HepG2 (cell line): Measurements from ENCODE around the gene BANK1. TPM values are rescaled to one million over a fixed set of nuclear protein-coding genes. Genes with fewer than 3 reads are reported as not detected.

ENCODE experiments used
- ATAC-seq: fragments of 200-7000 bp; cut with Tn5 transposase; 3 replicates; pipeline ENCODE4 v1.9.1; 2020; ENCODE audit warnings: mild to moderate bottlenecking, moderate library complexity
- BruUV-seq: library from RNA; stranded (reverse); fragments of 400-500 nt; replicated peaks from 2 replicates; lab custom pipeline; 2021; lab: Mats Ljungman, UMichigan
- CTCF ChIA-PET: fragments of 300-600 bp; formaldehyde crosslinking; extraction: SDS; loops from one replicate; lab custom pipeline; 2021; ENCODE audit warnings: low total read pairs, inconsistent platforms, low intra/inter-chr PET ratio; lab: Yijun Ruan, JAX
- POLR2A ChIA-PET: fragments of 350-600 bp; sonication (Branson Sonifier 250); formaldehyde crosslinking; loops from one replicate; lab custom pipeline; 2020; ENCODE audit warnings: antibody characterized with exemption, inconsistent platforms; lab: Yijun Ruan, JAX
- DNase-seq: peaks from one replicate; pipeline ENCODE4 v3.0.0-alpha.2; 2015; ENCODE audit warnings: low spot score
- FAIRE-seq: peaks from 3 replicates; lab custom pipeline; 2011; peaks lifted over from hg19 to GRCh38; lab: Jason Lieb, UNC
- H2AFZ ChIP-seq: one replicate; pipeline ENCODE4 v1.6.1; 2011; ENCODE audit warnings: low read length, inconsistent platforms
- H3K27ac ChIP-seq: fragments of 300-600 bp; 3 replicates; pipeline ENCODE4 v1.8.0; 2011; ENCODE audit warnings: mixed run types, mild to moderate bottlenecking, mixed read lengths, low read length, inconsistent platforms; ENCODE audit not compliant: insufficient read depth; ENCODE audit errors: extremely low read length
- H3K27me3 ChIP-seq, 2 experiments: fragments of 200-600 bp in 1 of 2; 2 replicates in 1 of 2; 3 replicates in 1 of 2; pipeline versions ENCODE4 v1.6.0 to v1.8.0; 2011; ENCODE audit warnings: low read length in 2 of 2, mild to moderate bottlenecking in 2 of 2, moderate library complexity in 2 of 2, inconsistent platforms in 1 of 2; ENCODE audit not compliant: insufficient read depth in 2 of 2, control insufficient read depth in 1 of 2
- H3K36me3 ChIP-seq, 2 experiments: fragments of 200-600 bp in 1 of 2; replicated peaks in 1 of 2; 2 replicates in 1 of 2; 3 replicates in 1 of 2; pipeline versions ENCODE4 v1.5.1 to v1.8.0; 2011; ENCODE audit warnings: low read length in 2 of 2, inconsistent platforms in 1 of 2; ENCODE audit not compliant: insufficient read depth in 2 of 2, control insufficient read depth in 1 of 2
- H3K4me1 ChIP-seq: 2 replicates; pipeline ENCODE4 v1.5.1; 2012; ENCODE audit warnings: low read length, inconsistent platforms; ENCODE audit not compliant: insufficient read depth
- H3K4me2 ChIP-seq: 2 replicates; pipeline ENCODE4 v1.6.0; 2011; ENCODE audit warnings: low read depth, low read length, inconsistent platforms
- H3K4me3 ChIP-seq, 3 experiments: fragments of 200-600 bp in 1 of 3; sonication (generic), shearing (Covaris generic) in 1 of 3; replicated peaks in 1 of 3; 2 replicates each; pipeline ENCODE4 v1.5.1; 2011 to 2016; ENCODE audit warnings: low read length in 3 of 3, inconsistent platforms in 2 of 3, low read depth in 2 of 3, mild to moderate bottlenecking in 2 of 3, control low read depth in 1 of 3, mixed read lengths in 1 of 3; ENCODE audit not compliant: insufficient read depth in 1 of 3
- H3K79me2 ChIP-seq: one replicate; pipeline ENCODE4 v1.6.1; 2011; ENCODE audit warnings: low read length, inconsistent platforms; ENCODE audit not compliant: insufficient read depth
- H3K9ac ChIP-seq: 2 replicates; pipeline ENCODE4 v1.6.0; 2011; ENCODE audit warnings: mild to moderate bottlenecking, low read depth, low read length, inconsistent platforms; ENCODE audit not compliant: insufficient read depth
- H3K9me3 ChIP-seq: 2 replicates; pipeline ENCODE4 v1.5.1; 2012; ENCODE audit warnings: mild to moderate bottlenecking, low read length
- H4K20me1 ChIP-seq: 2 replicates; pipeline ENCODE4 v1.6.0; 2011; ENCODE audit warnings: inconsistent platforms, mild to moderate bottlenecking, low read length, moderate library complexity; ENCODE audit not compliant: insufficient read depth
- MAFK ChIP-seq, 2 experiments: IDR thresholded peaks in 1 of 2; conservative IDR thresholded peaks in 1 of 2; 2 replicates each; pipeline ENCODE4 v1.6.1; 2011; ENCODE audit warnings: improper control_type of control experiment in 2 of 2, low read length in 2 of 2
- WGBS: methylation state at CpG from one replicate; pipeline ENCODE4 v1.1.6; 2017; ENCODE audit warnings: low lambda C conversion rate; 5-methylcytosine and 5-hydroxymethylcytosine counted together
- in situ Hi-C: cut with HindIII; loops from 2 replicates; pipeline ENCODE4 v1.10.0; 2017; ENCODE audit warnings: low pct_unique_long_range_greater_than_20kb; ENCODE audit not compliant: extremely low pct_ligation_motif_present
- intact Hi-C: fragments of 100-400 bp; cut with micrococcal nuclease; formaldehyde crosslinking; loops from one replicate; pipeline ENCODE4 v1.10.0; 2022; ENCODE audit not compliant: unreplicated experiment
- polyA plus RNA-seq, 8 experiments: library from polyadenylated mRNA; depleted of rRNA in 3 of 8; stranded (reverse) in 7 of 8; unstranded in 1 of 8; fragments of >200 nt; fragmentation: Illumina TruSeq in 4 of 8; extraction: Trizol in 4 of 8; gene quantifications; 2 replicates each; pipeline versions ENCODE4 v1.2.1 to v1.2.3, GENCODE V29; 2011 to 2016; ENCODE audit warnings: low read depth in 4 of 8, missing spikeins in 1 of 8, mixed read lengths in 1 of 8; ENCODE audit not compliant: insufficient read depth in 1 of 8
- total RNA-seq, 5 experiments: library from RNA; depleted of rRNA; stranded (reverse); fragments of >200 nt; fragmentation: Illumina TruSeq; extraction: Trizol; gene quantifications; 2 replicates each; pipeline ENCODE4 v1.2.3, GENCODE V29; 2016; ENCODE audit warnings: low read depth in 1 of 5
- TF ChIP-seq, protein P1 (sequence below): sonication (generic); formaldehyde crosslinking; IDR thresholded peaks from 2 replicates; pipeline ENCODE4 v1.4.0; 2020; ENCODE audit warnings: mild to moderate bottlenecking, missing genetic modification reagents

Gene BANK1
- total and polyA plus RNA-seq, 2 of the 13 experiments (the other 11 are each of a cell fraction or from before 2014, with no cell fraction given), result 0.15 TPM; not detected in 1

DNA sequence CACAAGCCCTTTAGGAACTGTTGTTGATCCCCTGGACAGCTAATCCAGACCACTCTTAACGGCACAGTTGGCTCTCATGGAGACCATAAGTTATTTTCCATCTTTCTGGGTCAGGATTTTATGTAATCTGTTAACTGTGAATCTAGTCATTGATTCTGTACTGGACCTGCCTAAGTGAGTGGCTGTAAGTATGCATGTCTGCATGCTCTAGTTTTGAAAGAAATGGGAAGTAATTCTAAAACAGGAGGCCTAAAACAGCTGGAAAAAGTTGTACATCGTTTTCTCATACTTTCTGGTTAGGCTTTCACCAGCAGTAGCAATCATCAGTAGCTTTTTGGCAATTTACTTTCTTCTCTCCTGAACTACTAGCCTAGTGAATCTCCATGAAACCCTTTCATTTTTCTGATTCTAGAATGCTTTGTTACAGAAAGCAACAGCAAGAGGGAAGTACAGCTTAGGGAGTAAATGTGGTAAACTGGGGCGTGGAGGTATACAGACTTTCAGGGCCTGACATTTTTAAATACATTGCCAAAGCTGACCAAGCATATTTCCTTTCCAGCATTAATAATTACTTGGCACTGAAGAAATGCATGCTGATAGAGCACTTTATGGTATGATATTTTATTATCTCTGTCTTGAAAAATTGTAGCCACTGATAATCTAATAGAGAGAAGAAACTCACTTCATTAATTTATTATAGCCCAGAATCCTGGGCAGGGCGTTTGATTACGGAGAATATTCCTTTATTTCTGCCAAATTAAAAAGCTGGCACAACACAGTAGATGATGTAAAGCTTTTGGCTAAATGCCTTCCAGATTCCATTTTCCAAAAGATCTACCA, 202.7 kb downstream of the BANK1 start:
- Histone ChIP-seq H3K79me2 (no peaks in the 10 kb centered on the region), H3K36me3 (no peaks in the 10 kb centered on the region), H3K27me3 (no peaks in the 10 kb centered on the region), H4K20me1 (no peaks in the 10 kb centered on the region), H3K9ac (no peak overlapping the region), H3K4me3 (no peak overlapping the region), H3K4me2 (no peak overlapping the region), H3K4me1 (no peaks in the 10 kb centered on the region), H3K27ac (no peak overlapping the region), H3K9me3 (no peaks in the 10 kb centered on the region), H2AFZ (no peak overlapping the region)
- CTCF ChIA-PET, result no interaction called here
- in situ Hi-C loops (no loop called here), intact Hi-C loops (no loop called here)
- TF ChIP-seq, protein P1, sequence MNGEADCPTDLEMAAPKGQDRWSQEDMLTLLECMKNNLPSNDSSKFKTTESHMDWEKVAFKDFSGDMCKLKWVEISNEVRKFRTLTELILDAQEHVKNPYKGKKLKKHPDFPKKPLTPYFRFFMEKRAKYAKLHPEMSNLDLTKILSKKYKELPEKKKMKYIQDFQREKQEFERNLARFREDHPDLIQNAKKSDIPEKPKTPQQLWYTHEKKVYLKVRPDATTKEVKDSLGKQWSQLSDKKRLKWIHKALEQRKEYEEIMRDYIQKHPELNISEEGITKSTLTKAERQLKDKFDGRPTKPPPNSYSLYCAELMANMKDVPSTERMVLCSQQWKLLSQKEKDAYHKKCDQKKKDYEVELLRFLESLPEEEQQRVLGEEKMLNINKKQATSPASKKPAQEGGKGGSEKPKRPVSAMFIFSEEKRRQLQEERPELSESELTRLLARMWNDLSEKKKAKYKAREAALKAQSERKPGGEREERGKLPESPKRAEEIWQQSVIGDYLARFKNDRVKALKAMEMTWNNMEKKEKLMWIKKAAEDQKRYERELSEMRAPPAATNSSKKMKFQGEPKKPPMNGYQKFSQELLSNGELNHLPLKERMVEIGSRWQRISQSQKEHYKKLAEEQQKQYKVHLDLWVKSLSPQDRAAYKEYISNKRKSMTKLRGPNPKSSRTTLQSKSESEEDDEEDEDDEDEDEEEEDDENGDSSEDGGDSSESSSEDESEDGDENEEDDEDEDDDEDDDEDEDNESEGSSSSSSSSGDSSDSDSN (CRISPR knock-in tag), result no peak
- peak in 1 of 2 experiments; percentile 11; a peak in 1 of 4 replicates for TF ChIP-seq MAFK (conservative IDR thresholded peaks at IDR 0.05 in 1 of 2, IDR thresholded peaks at IDR 0.05 in 1 of 2; ENCODE audit: low read length in 2 of 2)
- POLR2A ChIA-PET, result no interaction called here
- DNase-seq, result no peak
- FAIRE-seq, result no peak
- no TSS peak for BruUV-seq
- WGBS, result under 1% methylated on average over 5 of the region's 5 CpGs
- no peak for ATAC-seq
